GM23338 (cell line): ENCODE data around the gene NCF2. TPM values are rescaled to one million over a fixed set of nuclear protein-coding genes. Genes with fewer than 3 reads are reported as not detected.

Experiments used
- ATAC-seq: fragments of 200-7000 bp; cut with Tn5 transposase; 3 replicates; pipeline ENCODE4 v1.9.1; 2020
- DNase-seq: peaks from one replicate; pipeline ENCODE4 v3.0.0-alpha.2; 2015; ENCODE audit warnings: low spot score
- H2AFZ ChIP-seq: fragments of 200-600 bp; sonication (generic); 2 replicates; pipeline ENCODE4 v1.8.0; 2016; ENCODE audit warnings: antibody characterized with exemption, mild to moderate bottlenecking, moderate library complexity
- H3F3A ChIP-seq: fragments of 200-600 bp; sonication (generic); replicated peaks from 2 replicates; pipeline ENCODE4 v1.8.0; 2017; ENCODE audit warnings: antibody characterized with exemption, mixed run types, low read depth
- H3K27ac ChIP-seq: fragments of 200-600 bp; sonication (generic); 2 replicates; pipeline ENCODE4 v1.6.1; 2016; ENCODE audit warnings: low read depth
- H3K27me3 ChIP-seq: fragments of 200-600 bp; sonication (generic); 2 replicates; pipeline ENCODE4 v1.8.0; 2016; ENCODE audit warnings: mild to moderate bottlenecking, mixed run types, moderate library complexity; ENCODE audit not compliant: insufficient read depth
- H3K36me3 ChIP-seq: fragments of 200-600 bp; sonication (generic); 2 replicates; pipeline ENCODE4 v1.8.0; 2016; ENCODE audit warnings: mild to moderate bottlenecking; ENCODE audit not compliant: insufficient read depth
- H3K4me1 ChIP-seq: fragments of 200-600 bp; sonication (generic); 2 replicates; pipeline ENCODE4 v1.8.0; 2016; ENCODE audit warnings: mild to moderate bottlenecking, moderate library complexity; ENCODE audit not compliant: insufficient read depth
- H3K4me2 ChIP-seq: fragments of 200-600 bp; sonication (generic); 2 replicates; pipeline ENCODE4 v1.7.1; 2017; ENCODE audit warnings: mixed run types
- H3K4me3 ChIP-seq: fragments of 200-600 bp; sonication (generic); 2 replicates; pipeline ENCODE4 v1.6.1; 2016; ENCODE audit warnings: mixed run types
- H3K79me2 ChIP-seq: fragments of 200-600 bp; sonication (generic); replicated peaks from 2 replicates; pipeline ENCODE4 v1.8.0; 2017; ENCODE audit warnings: mild to moderate bottlenecking; ENCODE audit not compliant: insufficient read depth
- H3K9me2 ChIP-seq: fragments of 200-600 bp; sonication (generic); 2 replicates; pipeline ENCODE4 v1.8.0; 2017; ENCODE audit not compliant: insufficient read depth
- H4K20me1 ChIP-seq: fragments of 200-600 bp; sonication (generic); replicated peaks from 2 replicates; pipeline ENCODE4 v1.8.0; 2017; ENCODE audit warnings: mild to moderate bottlenecking; ENCODE audit not compliant: insufficient read depth
- H3K27ac Mint-ChIP-seq: 2 replicates; pipeline ENCODE4 v1.8.0; 2020; ENCODE audit warnings: inconsistent platforms, mild to moderate bottlenecking, moderate library complexity, mixed read lengths
- H3K27me3 Mint-ChIP-seq: 3 replicates; pipeline ENCODE4 v1.8.0; 2022; ENCODE audit warnings: low read depth, mild to moderate bottlenecking, moderate library complexity, mixed read lengths, inconsistent platforms; ENCODE audit not compliant: insufficient read depth, poor library complexity
- H3K36me3 Mint-ChIP-seq: 3 replicates; pipeline ENCODE4 v1.8.0; 2021; ENCODE audit warnings: low read depth, mild to moderate bottlenecking, inconsistent platforms, moderate library complexity, mixed read lengths
- H3K4me1 Mint-ChIP-seq: 3 replicates; pipeline ENCODE4 v1.8.0; 2020; ENCODE audit warnings: mild to moderate bottlenecking, inconsistent platforms, mixed read lengths
- H3K4me3 Mint-ChIP-seq: 3 replicates; pipeline ENCODE4 v1.8.0; 2021; ENCODE audit warnings: moderate library complexity, mild to moderate bottlenecking, inconsistent platforms, mixed read lengths
- H3K9me3 Mint-ChIP-seq: 3 replicates; pipeline ENCODE4 v1.8.0; 2020; ENCODE audit warnings: moderate library complexity, mild to moderate bottlenecking, inconsistent platforms, mixed read lengths
- CREB1 ChIP-seq: fragments of 250-450 bp; sonication (Bioruptor Pico); IDR thresholded peaks from 2 replicates; pipeline ENCODE4 v1.5.0; 2020; ENCODE audit warnings: low read depth, mild to moderate bottlenecking, moderate library complexity
- CTCF ChIP-seq, 2 experiments: fragments of 200-600 bp in 1 of 2; sonication (generic) in 1 of 2; conservative IDR thresholded peaks; 2 replicates each; pipeline versions ENCODE4 v1.5.1 to v1.6.1; 2016 to 2017; ENCODE audit warnings: antibody characterized with exemption in 2 of 2, low read depth in 2 of 2, mild to moderate bottlenecking in 2 of 2, moderate library complexity in 1 of 2
- ETS1 ChIP-seq: IDR thresholded peaks from 2 replicates; pipeline ENCODE4 v1.6.1; 2016; ENCODE audit warnings: antibody characterized with exemption
- EZH2 ChIP-seq: fragments of 200-600 bp; sonication (generic); IDR thresholded peaks from one replicate; pipeline ENCODE4 v1.8.0; 2017; ENCODE audit warnings: antibody characterized with exemption, mild to moderate bottlenecking, low read depth; ENCODE audit not compliant: unreplicated experiment
- EZH2phosphoT487 ChIP-seq: fragments of 200-600 bp; sonication (generic); IDR thresholded peaks from one replicate; pipeline ENCODE4 v1.8.1; 2018; ENCODE audit warnings: antibody characterized with exemption; ENCODE audit not compliant: unreplicated experiment
- JUNB ChIP-seq: IDR thresholded peaks from one replicate; pipeline ENCODE4 v1.6.1; 2016; ENCODE audit warnings: antibody characterized with exemption; ENCODE audit not compliant: unreplicated experiment
- POLR2AphosphoS5 ChIP-seq: IDR thresholded peaks from 2 replicates; pipeline ENCODE4 v1.6.1; 2016; ENCODE audit warnings: antibody characterized with exemption, low read depth
- REST ChIP-seq: IDR thresholded peaks from one replicate; pipeline ENCODE4 v1.6.1; 2018; ENCODE audit warnings: antibody characterized with exemption; ENCODE audit not compliant: unreplicated experiment
- STAT1 ChIP-seq: IDR thresholded peaks from one replicate; pipeline ENCODE4 v1.6.1; 2016; ENCODE audit warnings: antibody characterized with exemption; ENCODE audit not compliant: unreplicated experiment
- ZNF114 ChIP-seq: fragments of 250-450 bp; sonication (Bioruptor Pico); IDR thresholded peaks from 2 replicates; pipeline ENCODE4 v1.5.0; 2020; ENCODE audit warnings: mild to moderate bottlenecking, moderate library complexity
- ZNF331 ChIP-seq: fragments of 250-450 bp; sonication (Bioruptor Pico); IDR thresholded peaks from 2 replicates; pipeline ENCODE4 v1.5.0; 2020; ENCODE audit warnings: low read depth, mild to moderate bottlenecking, moderate library complexity
- polyA plus RNA-seq: library from polyadenylated mRNA; unstranded; fragments of >200 nt; fragmentation: Nextera tagmentation; extraction: Ambion mirVana; gene quantifications from 2 replicates; pipeline ENCODE4 v1.2.1, GENCODE V29; 2016
- total RNA-seq: library from RNA; depleted of rRNA; stranded (reverse); fragments of >200 nt; shearing (Covaris generic); gene quantifications from 2 replicates; pipeline ENCODE4 v1.2.3, GENCODE V29; 2014

Gene NCF2
- total and polyA plus RNA-seq, 2 experiments from 2014 or later, result not detected

- TF ChIP-seq CTCF (conservative IDR thresholded peaks at IDR 0.05; ENCODE audit: low read depth in 2 of 2), result no peak
- no peak for TF ChIP-seq REST
- no peak for TF ChIP-seq STAT1
These were observed 11.4 kb downstream of the NCF2 start (continued) for GRCh38 chr1:183578856-183579255.

- no peak overlapping the region for H3K27ac Mint-ChIP-seq
- no peaks in the 10 kb centered on the region for H3K4me1 Mint-ChIP-seq
- no peak overlapping the region for H2AFZ ChIP-seq
- H3K36me3 ChIP-seq, result no peaks in the 10 kb centered on the region
- no peaks in the 10 kb centered on the region for H3K79me2 ChIP-seq
- no peaks in the 10 kb centered on the region for H3K27me3 ChIP-seq
- H3K4me1 ChIP-seq, result peaks cover 5% of the 10 kb centered on the region
- H3K27me3 Mint-ChIP-seq, result peaks cover 15% of the 10 kb centered on the region
- H3K4me3 ChIP-seq, result no peak overlapping the region
- no peaks in the 10 kb centered on the region for H3K9me3 Mint-ChIP-seq
- H3F3A ChIP-seq, result no peaks in the 10 kb centered on the region
- no peak overlapping the region for H3K27ac ChIP-seq
- no peak for DNase-seq
- no peak overlapping the region for H3K4me3 Mint-ChIP-seq
- ATAC-seq, result no peak
- no peaks in the 10 kb centered on the region for H3K36me3 Mint-ChIP-seq
- no peak overlapping the region for H3K4me2 ChIP-seq
- no peaks in the 10 kb centered on the region for H4K20me1 ChIP-seq
- H3K9me2 ChIP-seq, result no peaks in the 10 kb centered on the region
- TF ChIP-seq ZNF114 (CRISPR knock-in tag), result no peak
- TF ChIP-seq ZNF331, result no peak
- TF ChIP-seq CTCF (conservative IDR thresholded peaks at IDR 0.05; ENCODE audit: low read depth in 2 of 2), result no peak
- no peak for TF ChIP-seq CREB1 (CRISPR knock-in tag)
- no peak for TF ChIP-seq EZH2phosphoT487
- TF ChIP-seq JUNB, result no peak
- no peak for TF ChIP-seq EZH2
- TF ChIP-seq POLR2AphosphoS5, result no peak
- TF ChIP-seq ETS1, result no peak
- no peak for TF ChIP-seq REST
- no peak for TF ChIP-seq STAT1
These were observed 12.3 kb downstream of the NCF2 start for GRCh38 chr1:183577897-183578465.
